ENCODE data around the gene ATP1A1. TPM values are rescaled to one million over a fixed set of nuclear protein-coding genes. Genes with fewer than 3 reads are reported as not detected.
A peak's percentile ranks its signal among the peaks of the same experiment; 100 is the strongest.

The ATP1A1 gene
- total RNA-seq, 1 donor from 2014 or later = 123 TPM

DNA sequence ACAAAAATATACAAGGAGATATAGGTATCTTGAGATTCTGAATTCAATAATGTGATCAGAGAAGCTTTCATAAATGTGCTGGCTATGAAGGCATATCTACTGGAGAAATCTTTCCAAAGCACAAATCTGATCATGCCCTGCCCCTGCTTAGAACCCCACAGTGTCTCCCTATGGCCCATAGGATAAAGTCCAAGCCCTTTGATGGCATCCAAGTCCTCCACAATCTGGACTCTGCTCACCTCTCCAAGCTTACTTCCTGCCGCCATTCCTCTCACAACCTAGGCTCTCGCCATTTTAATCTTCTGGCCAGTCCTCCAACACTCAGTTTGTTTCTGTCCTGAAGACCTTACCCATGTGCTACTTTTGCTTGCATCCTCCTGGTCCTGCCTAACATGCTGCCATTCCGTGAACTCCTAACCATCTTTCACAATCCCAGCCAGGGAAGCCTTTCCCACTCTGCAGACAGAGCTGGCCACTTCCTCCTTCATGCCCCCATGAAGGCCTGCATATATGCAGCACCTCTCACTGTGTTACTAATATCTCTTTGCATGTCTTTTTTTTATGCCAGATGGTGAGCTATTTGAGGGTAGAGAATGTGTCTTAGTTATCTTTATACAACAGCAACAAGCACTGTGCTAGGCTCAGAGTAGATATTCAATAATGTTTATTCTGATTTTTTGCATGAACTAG lies 5.6 kb upstream of the ATP1A1 start:
- no peak for FAIRE-seq
- no peak overlapping the region for H3K4me3 ChIP-seq (ENCODE audit: low read depth, low read length)
- no peaks in the 10 kb centered on the region for H3K27me3 ChIP-seq (ENCODE audit: control insufficient read depth, insufficient read depth, low read length)
- no peak for DNase-seq (ENCODE audit: low read depth)
- TF ChIP-seq, protein P1, sequence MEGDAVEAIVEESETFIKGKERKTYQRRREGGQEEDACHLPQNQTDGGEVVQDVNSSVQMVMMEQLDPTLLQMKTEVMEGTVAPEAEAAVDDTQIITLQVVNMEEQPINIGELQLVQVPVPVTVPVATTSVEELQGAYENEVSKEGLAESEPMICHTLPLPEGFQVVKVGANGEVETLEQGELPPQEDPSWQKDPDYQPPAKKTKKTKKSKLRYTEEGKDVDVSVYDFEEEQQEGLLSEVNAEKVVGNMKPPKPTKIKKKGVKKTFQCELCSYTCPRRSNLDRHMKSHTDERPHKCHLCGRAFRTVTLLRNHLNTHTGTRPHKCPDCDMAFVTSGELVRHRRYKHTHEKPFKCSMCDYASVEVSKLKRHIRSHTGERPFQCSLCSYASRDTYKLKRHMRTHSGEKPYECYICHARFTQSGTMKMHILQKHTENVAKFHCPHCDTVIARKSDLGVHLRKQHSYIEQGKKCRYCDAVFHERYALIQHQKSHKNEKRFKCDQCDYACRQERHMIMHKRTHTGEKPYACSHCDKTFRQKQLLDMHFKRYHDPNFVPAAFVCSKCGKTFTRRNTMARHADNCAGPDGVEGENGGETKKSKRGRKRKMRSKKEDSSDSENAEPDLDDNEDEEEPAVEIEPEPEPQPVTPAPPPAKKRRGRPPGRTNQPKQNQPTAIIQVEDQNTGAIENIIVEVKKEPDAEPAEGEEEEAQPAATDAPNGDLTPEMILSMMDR (IDR thresholded peaks at IDR 0.05; ENCODE audit: insufficient read depth, low read length, severe bottlenecking) = no peak
- H3K36me3 ChIP-seq (ENCODE audit: control insufficient read depth, insufficient read depth, low read length) = no peaks in the 10 kb centered on the region

DNA sequence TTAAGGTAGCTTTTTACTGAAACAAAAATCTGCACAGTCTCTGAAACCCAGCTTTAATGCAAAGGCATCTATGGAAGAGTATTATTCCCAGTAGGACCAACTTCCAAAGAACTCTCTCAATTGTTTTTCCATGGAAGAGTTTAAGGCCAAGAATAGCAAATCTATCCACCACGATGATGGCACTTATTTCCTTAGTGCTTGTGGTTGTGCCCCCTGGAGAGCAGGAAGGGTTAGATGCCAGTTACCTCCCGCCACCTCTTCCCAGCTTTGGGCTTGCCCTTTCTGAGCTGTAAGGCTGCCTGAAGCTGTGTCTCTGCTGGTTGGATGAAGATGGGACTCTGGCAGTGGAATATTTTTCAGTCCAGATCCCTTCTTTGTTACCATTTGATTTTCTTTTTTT lies 4.8 kb upstream of the ATP1A1 start:
- H3K36me3 ChIP-seq (ENCODE audit: control insufficient read depth, insufficient read depth, low read length) = no peaks in the 10 kb centered on the region
- TF ChIP-seq, protein P1 (IDR thresholded peaks at IDR 0.05; ENCODE audit: insufficient read depth, low read length, severe bottlenecking) = no peak
- no peak for DNase-seq (ENCODE audit: low read depth)
- no peak overlapping the region for H3K4me3 ChIP-seq (ENCODE audit: low read depth, low read length)
- no peak for FAIRE-seq
- H3K27me3 ChIP-seq (ENCODE audit: control insufficient read depth, insufficient read depth, low read length) = no peaks in the 10 kb centered on the region

DNA sequence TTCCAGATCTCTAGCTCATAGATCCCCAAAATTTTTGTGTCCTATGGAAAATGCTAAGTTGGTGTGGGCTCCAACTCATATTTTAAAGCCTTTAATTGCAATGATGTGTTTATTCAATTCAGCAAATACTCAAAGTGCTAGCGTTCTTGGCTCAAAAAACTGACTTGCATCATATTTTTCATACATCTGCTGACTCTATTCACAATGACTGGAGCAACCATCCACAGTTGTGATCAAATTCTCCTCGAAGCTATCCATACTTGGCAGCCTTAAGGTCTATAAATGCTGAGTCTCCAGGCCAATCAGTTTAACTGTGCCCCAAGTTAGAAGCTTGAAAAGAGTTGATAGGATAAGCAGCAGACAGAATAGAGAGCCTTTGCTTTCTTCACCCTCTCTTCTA lies 2.9 kb upstream of the ATP1A1 start:
- DNase-seq (ENCODE audit: low read depth) (no peak), FAIRE-seq (no peak)
- H3K27me3 ChIP-seq (ENCODE audit: control insufficient read depth, insufficient read depth, low read length) = no peaks in the 10 kb centered on the region
- no peaks in the 10 kb centered on the region for H3K36me3 ChIP-seq (ENCODE audit: control insufficient read depth, insufficient read depth, low read length)
- TF ChIP-seq, protein P1 (IDR thresholded peaks at IDR 0.05; ENCODE audit: insufficient read depth, low read length, severe bottlenecking) = no peak
- no peak overlapping the region for H3K4me3 ChIP-seq (ENCODE audit: low read depth, low read length)

DNA sequence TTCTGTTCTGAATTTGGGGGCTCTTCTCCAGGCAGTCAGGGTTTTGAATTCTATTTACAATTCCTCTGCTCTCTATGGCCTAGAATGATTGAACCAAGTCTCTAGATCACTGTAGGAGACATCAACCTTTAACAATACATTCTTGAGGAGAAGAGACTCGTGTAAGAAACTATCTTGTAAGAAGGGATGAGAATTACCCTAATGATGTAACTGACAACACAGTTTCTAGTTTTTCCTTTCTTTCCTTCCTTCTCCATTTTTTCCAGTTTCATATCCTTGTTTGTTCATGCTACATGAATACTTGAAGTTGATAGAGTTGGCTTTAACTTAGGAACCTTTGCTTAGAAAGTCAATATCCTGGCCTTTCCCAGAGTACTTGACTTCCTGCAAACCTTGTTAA lies 1.3 kb upstream of the ATP1A1 start:
- TF ChIP-seq, protein P1 (IDR thresholded peaks at IDR 0.05; ENCODE audit: insufficient read depth, low read length, severe bottlenecking) = no peak
- FAIRE-seq (no peak), DNase-seq (ENCODE audit: low read depth) (no peak)
- Histone ChIP-seq H3K36me3 (ENCODE audit: control insufficient read depth, insufficient read depth, low read length) (no peaks in the 10 kb centered on the region), H3K27me3 (ENCODE audit: control insufficient read depth, insufficient read depth, low read length) (no peaks in the 10 kb centered on the region), H3K4me3 (ENCODE audit: low read depth, low read length) (no peak overlapping the region)

DNA sequence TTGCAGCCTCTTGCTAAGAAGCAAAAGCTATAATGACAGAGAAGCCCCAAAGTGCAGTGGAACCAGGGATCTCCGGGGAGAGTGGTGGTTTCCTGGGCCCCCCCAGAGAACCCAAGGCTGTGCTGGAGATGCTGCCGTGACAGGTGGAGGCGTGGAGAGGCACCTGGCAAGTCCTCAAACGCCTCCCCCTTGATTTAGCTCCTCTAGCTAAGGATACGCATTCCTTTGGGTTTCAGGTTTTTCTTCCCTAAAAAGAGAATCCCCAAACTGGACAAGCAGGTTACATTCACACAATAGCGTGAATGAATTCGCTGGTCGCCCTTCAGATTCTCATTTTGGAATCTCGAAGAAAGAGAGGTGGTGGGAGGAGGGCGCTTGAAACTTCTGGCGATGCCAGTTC lies 853 bp upstream of the ATP1A1 start:
- FAIRE-seq (no peak), DNase-seq (ENCODE audit: low read depth) (no peak)
- Histone ChIP-seq H3K4me3 (ENCODE audit: low read depth, low read length) (peak overlapping the region; percentile 89), H3K36me3 (ENCODE audit: control insufficient read depth, insufficient read depth, low read length) (no peaks in the 10 kb centered on the region), H3K27me3 (ENCODE audit: control insufficient read depth, insufficient read depth, low read length) (no peaks in the 10 kb centered on the region)
- TF ChIP-seq, protein P1 (IDR thresholded peaks at IDR 0.05; ENCODE audit: insufficient read depth, low read length, severe bottlenecking) = no peak

Measured in bronchial epithelial cell (primary cell).